SK-N-SH treated with all-trans-retinoic acid at 6 μM for 48 hours (cell line): ENCODE data around the gene CASP6.

ENCODE experiments used
- OSR1 ChIP-seq: fragments of 250-450 bp; sonication (Bioruptor Pico); IDR thresholded peaks from 2 replicates; pipeline ENCODE4 v1.8.0; 2022; ENCODE audit warnings: moderate library complexity, mild to moderate bottlenecking, inconsistent platforms
- ZNF8 ChIP-seq: fragments of 450-650 bp; formaldehyde crosslinking; IDR thresholded peaks from 2 replicates; pipeline ENCODE4 v1.5.0; 2020; ENCODE audit warnings: mild to moderate bottlenecking, moderate library complexity
- TF ChIP-seq, protein P1 (sequence below): fragments of 250-450 bp; sonication (Bioruptor Pico); IDR thresholded peaks from 2 replicates; pipeline ENCODE4 v1.8.0; 2020; ENCODE audit warnings: mild to moderate bottlenecking, moderate library complexity, borderline replicate concordance

- no peak for TF ChIP-seq ZNF8
- TF ChIP-seq, protein P1, sequence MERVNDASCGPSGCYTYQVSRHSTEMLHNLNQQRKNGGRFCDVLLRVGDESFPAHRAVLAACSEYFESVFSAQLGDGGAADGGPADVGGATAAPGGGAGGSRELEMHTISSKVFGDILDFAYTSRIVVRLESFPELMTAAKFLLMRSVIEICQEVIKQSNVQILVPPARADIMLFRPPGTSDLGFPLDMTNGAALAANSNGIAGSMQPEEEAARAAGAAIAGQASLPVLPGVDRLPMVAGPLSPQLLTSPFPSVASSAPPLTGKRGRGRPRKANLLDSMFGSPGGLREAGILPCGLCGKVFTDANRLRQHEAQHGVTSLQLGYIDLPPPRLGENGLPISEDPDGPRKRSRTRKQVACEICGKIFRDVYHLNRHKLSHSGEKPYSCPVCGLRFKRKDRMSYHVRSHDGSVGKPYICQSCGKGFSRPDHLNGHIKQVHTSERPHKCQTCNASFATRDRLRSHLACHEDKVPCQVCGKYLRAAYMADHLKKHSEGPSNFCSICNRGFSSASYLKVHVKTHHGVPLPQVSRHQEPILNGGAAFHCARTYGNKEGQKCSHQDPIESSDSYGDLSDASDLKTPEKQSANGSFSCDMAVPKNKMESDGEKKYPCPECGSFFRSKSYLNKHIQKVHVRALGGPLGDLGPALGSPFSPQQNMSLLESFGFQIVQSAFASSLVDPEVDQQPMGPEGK (CRISPR knock-in tag), result no peak
- no peak for TF ChIP-seq OSR1 (CRISPR knock-in tag)
Measured at GRCh38 chr4:109682875-109683274, 20.4 kb downstream of the CASP6 start.
